ENCODE data around the gene PIN1.

GRCh38 chr19:9791552-9792205 is 43.4 kb upstream of the PIN1 start:
- TF ChIP-seq CTCF (IDR thresholded peaks at IDR 0.05) (no peak), POLR2A (IDR thresholded peaks at IDR 0.05) (no peak)
